PC-9 (cell line): ENCODE measurements around the gene ITK.

Experiments used
- CTCF ChIP-seq: fragments of 200-600 bp; sonication (generic); conservative IDR thresholded peaks from 2 replicates; pipeline ENCODE4 v1.6.1; 2017; ENCODE audit warnings: mixed run types, antibody characterized with exemption, mild to moderate bottlenecking, moderate library complexity
- EZH2 ChIP-seq: fragments of 200-600 bp; sonication (generic); IDR thresholded peaks from 2 replicates; pipeline ENCODE4 v1.8.0; 2017; ENCODE audit warnings: antibody characterized with exemption, low read depth

GRCh38 chr5:157269761-157270272 is 89.2 kb downstream of the ITK start:
- no peak for TF ChIP-seq CTCF
- TF ChIP-seq EZH2, result no peak
